HL-60 (cell line): ENCODE results near the gene POC1A.

Source experiments
- DNase-seq, 2 experiments: peaks; one replicate each; pipeline ENCODE4 v3.0.0-alpha.2; 2010 to 2020; ENCODE audit warnings: low read depth in 1 of 2, low spot score in 1 of 2
- H3K27ac ChIP-seq: fragments of 250-450 bp; sonication (Bioruptor Pico); replicated peaks from 2 replicates; pipeline ENCODE4 v1.5.1; 2020; ENCODE audit warnings: mild to moderate bottlenecking, moderate library complexity
- H3K27me3 ChIP-seq: fragments of 250-450 bp; sonication (Bioruptor Pico); 2 replicates; pipeline ENCODE4 v1.5.1; 2021; ENCODE audit warnings: mild to moderate bottlenecking, moderate library complexity; ENCODE audit not compliant: insufficient read depth, poor library complexity, severe bottlenecking
- H3K4me3 ChIP-seq: replicated peaks from 2 replicates; pipeline ENCODE4 v1.5.1; 2011; ENCODE audit warnings: mild to moderate bottlenecking, control low read depth, low read length; ENCODE audit not compliant: insufficient read depth
- CTCF ChIP-seq: IDR thresholded peaks from one replicate; pipeline ENCODE4 v1.5.1; 2011; ENCODE audit warnings: low read length, control low read depth, inconsistent platforms; ENCODE audit not compliant: insufficient read depth
- GABPA ChIP-seq: IDR thresholded peaks from 2 replicates; pipeline ENCODE4 v1.6.1; 2012; ENCODE audit warnings: low read depth
- POLR2AphosphoS5 ChIP-seq: IDR thresholded peaks from 2 replicates; pipeline ENCODE4 v1.6.1; 2012; ENCODE audit warnings: low read depth
- REST ChIP-seq: IDR thresholded peaks from 2 replicates; pipeline ENCODE4 v1.6.1; 2012; ENCODE audit warnings: low read depth; ENCODE audit not compliant: insufficient replicate concordance
- SPI1 ChIP-seq: IDR thresholded peaks from 2 replicates; pipeline ENCODE4 v1.6.1; 2012; ENCODE audit warnings: low read depth, mild to moderate bottlenecking, borderline replicate concordance

Gene POC1A

GRCh38 chr3:52106951-52107611 lies 47.1 kb downstream of the POC1A start:
- H3K4me3 ChIP-seq = no peak overlapping the region
- no peak for TF ChIP-seq REST
- TF ChIP-seq SPI1 = no peak
- no peak overlapping the region for H3K27ac ChIP-seq
- no peaks in the 10 kb centered on the region for H3K27me3 ChIP-seq
- no peak for DNase-seq

GRCh38 chr3:52104684-52105640 lies 49.3 kb downstream of the POC1A start:
- DNase-seq = no peak
- no peaks in the 10 kb centered on the region for H3K27me3 ChIP-seq

DNA sequence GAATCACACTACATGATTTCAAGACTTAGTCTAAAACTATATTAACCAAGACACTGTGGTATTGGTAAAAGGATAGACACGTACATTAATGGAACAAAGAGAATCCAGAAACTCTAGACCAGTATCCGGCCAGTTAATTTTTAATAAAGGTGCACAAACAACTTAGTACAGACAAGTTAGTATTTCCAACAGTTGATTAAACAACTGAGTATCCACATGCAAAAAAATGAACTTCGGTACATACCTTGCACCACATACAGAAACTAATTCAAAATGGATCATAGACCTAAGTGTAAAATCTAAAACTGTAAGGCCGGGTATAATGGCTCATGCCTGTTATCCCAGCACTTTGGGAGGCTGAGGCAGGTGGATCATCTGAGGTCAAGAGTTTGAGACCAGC lies 51.3 kb downstream of the POC1A start:
- TF ChIP-seq POLR2AphosphoS5 (no peak), SPI1 (no peak), REST (no peak), GABPA (no peak), CTCF (no peak)
- no peak for DNase-seq
- Histone ChIP-seq H3K27me3 (no peaks in the 10 kb centered on the region), H3K4me3 (no peak overlapping the region), H3K27ac (no peak overlapping the region)

More at GRCh38 chr3:52104684-52105640, 49.3 kb downstream of the POC1A start:
- H3K4me3 ChIP-seq = no peak overlapping the region
- H3K27ac ChIP-seq = no peak overlapping the region
- TF ChIP-seq REST = no peak
- TF ChIP-seq GABPA = no peak
- TF ChIP-seq POLR2AphosphoS5 = no peak
- no peak for TF ChIP-seq SPI1
- no peak for TF ChIP-seq CTCF
